NB4 (cell line): ENCODE measurements around the gene RNF8.
A peak's percentile ranks its signal among the peaks of the same experiment; 100 is the strongest.

Experiments
- DNase-seq: peaks from one replicate; pipeline ENCODE4 v3.0.0; 2010; ENCODE audit warnings: low read depth
- H3K4me3 ChIP-seq: one replicate; pipeline ENCODE4 v1.5.1; 2011; ENCODE audit warnings: mild to moderate bottlenecking, low read depth, low read length, moderate library complexity
- MYC ChIP-seq: IDR thresholded peaks from 2 replicates; pipeline ENCODE4 v1.6.1; 2011; ENCODE audit warnings: low read depth, low read length
- POLR2A ChIP-seq: IDR thresholded peaks from 2 replicates; pipeline ENCODE4 v1.6.1; 2011; ENCODE audit warnings: mild to moderate bottlenecking; ENCODE audit not compliant: insufficient read length; ENCODE audit errors: extremely low read depth
- TF ChIP-seq, protein P1 (sequence below): IDR thresholded peaks from 2 replicates; pipeline ENCODE4 v1.6.1; 2011; ENCODE audit warnings: low read depth, low read length
- TF ChIP-seq, protein P2 (sequence below): IDR thresholded peaks from one replicate; pipeline ENCODE4 v1.5.1; 2012; ENCODE audit warnings: low read depth, low read length

RNF8 gene

DNA sequence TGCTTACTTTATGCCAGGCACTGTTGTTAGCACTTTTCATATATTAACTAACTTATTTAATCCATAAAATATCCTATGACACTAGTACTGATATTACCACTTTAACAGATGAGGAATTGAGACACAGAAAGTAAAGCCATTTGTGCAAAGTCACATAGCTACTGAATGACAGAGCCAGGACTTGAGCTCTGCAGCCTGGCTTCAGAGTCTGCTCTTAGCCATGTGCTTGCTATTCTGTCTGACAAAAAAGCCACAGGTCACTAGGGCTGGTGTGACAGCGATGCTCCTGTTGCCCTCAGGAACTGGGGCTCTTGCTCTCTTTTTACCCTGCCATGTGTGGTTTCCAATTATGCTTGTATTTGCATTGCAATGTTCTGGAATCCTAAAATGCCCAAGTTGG is 44.7 kb upstream of the RNF8 start:
- no peak overlapping the region for H3K4me3 ChIP-seq
- no peak for TF ChIP-seq MYC
- TF ChIP-seq, protein P1, sequence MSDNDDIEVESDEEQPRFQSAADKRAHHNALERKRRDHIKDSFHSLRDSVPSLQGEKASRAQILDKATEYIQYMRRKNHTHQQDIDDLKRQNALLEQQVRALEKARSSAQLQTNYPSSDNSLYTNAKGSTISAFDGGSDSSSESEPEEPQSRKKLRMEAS, result no peak
- no peak for DNase-seq

DNA sequence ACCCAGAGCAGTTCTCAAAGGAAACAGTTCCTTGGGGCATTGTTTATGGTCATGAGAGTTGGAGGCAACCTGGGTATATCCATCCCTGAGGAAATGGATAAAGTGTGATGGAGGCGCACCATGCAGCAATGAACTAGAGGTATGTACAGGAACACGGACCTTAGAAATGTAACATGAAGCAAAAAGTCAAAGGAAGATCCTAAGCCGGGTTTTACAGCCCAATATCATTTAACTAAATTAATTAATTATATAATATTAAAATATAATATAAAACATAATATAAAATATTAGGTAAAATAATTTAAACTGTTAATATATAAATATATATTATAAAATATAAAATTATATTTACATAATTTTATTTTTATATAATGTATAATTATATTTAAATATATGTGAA is 44.1 kb upstream of the RNF8 start:
- no peak overlapping the region for H3K4me3 ChIP-seq
- TF ChIP-seq MYC, result no peak
- TF ChIP-seq, protein P1, result no peak
- TF ChIP-seq, protein P2, sequence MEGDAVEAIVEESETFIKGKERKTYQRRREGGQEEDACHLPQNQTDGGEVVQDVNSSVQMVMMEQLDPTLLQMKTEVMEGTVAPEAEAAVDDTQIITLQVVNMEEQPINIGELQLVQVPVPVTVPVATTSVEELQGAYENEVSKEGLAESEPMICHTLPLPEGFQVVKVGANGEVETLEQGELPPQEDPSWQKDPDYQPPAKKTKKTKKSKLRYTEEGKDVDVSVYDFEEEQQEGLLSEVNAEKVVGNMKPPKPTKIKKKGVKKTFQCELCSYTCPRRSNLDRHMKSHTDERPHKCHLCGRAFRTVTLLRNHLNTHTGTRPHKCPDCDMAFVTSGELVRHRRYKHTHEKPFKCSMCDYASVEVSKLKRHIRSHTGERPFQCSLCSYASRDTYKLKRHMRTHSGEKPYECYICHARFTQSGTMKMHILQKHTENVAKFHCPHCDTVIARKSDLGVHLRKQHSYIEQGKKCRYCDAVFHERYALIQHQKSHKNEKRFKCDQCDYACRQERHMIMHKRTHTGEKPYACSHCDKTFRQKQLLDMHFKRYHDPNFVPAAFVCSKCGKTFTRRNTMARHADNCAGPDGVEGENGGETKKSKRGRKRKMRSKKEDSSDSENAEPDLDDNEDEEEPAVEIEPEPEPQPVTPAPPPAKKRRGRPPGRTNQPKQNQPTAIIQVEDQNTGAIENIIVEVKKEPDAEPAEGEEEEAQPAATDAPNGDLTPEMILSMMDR, result no peak
- TF ChIP-seq POLR2A, result no peak
- DNase-seq, result no peak

DNA sequence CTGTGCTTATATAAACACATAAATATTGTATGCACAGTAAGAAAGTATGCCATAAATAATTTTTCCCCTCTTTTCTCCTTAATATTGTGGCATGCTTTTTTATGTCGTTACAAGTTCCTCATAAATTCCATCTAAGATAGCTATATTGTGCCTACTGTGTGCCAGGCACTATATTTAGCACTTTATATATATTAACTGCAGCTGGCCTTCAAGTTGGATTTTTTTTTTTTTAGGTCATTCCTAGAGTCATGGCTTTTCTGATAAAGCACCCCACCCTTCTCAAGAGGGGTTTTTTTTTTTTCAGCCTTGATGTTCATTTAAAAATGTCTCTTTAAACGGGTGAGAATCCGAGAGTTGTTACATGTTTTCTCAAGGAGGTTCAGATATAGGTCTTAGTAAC is 42.8 kb upstream of the RNF8 start:
- DNase-seq, result no peak
- no peak overlapping the region for H3K4me3 ChIP-seq
- TF ChIP-seq, protein P2, result no peak
- TF ChIP-seq MYC (no peak), POLR2A (no peak)
- TF ChIP-seq, protein P1, result no peak

DNA sequence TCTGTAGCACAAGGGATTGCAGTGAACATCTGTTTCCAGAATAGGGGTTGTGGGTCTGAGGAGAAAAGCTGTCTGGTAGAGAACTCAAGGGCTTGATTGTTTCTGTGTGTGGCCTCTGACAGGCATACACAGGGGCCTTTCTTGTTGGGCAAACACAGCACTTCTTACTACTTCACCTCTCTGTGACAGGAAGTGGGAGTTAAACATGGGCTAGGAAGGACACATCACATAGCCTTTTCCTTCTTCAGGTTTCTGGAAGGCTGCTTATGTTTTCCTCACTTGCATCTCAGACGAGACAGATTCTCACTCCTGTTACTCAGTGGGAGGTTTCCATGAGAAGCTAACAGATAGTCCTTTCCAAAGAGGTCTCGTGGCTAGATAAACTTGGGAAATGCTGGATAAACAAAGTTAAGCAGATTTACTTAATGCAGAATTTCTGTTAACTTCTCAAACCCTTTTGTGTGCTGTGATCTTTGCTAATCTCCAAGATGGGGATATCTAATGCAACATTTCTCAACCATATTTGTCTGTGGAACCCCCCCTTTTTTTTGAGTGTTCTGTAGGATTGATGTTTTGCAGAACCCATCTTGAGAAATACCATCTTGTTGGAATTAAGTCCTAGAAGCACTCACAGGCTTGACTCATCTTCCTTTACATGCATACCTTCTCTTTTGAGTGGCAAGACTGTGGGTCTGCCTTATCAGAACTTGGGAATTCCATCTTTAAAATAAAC is 41.9 kb upstream of the RNF8 start:
- H3K4me3 ChIP-seq, result no peak overlapping the region
- DNase-seq, result peak; percentile 27
- TF ChIP-seq, protein P2, result no peak
- TF ChIP-seq POLR2A (no peak), MYC (no peak)
- TF ChIP-seq, protein P1, result no peak

DNA sequence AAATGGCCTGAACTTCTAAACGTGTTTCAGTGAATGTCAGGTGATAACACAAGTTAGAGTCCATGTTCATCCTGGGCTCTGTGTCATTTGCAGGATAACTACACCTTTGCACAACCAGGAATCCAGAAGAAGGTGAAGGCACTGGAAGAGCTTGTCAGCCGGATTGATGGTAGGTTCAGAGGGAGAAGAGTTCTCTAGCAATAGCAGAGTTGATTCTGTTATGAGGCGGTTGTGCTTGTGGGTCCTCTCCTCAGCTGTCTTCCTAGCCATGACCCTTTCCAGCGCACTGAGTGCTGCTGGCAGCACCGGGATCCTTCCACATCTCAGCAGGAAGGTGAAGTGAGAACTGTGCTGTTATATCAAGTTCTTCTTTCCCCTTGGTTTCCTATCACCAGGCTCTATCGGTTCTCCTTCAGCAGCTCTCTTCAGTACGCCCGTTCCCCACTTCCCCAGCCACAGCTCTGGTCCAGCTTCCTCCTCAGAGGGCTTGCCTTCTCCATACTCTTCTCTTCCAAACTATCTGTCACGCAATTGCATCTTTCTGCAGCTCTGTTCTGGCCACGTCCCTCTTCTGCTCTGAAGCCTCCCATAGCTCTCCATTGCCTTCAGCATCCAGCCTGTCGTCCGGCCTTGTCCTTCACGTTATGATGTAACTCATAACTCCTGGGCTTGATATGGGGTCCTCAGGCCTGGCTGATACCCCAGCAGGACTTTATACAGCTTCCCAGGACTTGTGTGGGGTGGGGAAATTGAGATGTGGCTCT is 39.9 kb upstream of the RNF8 start:
- no peak for TF ChIP-seq MYC
- no peak for TF ChIP-seq POLR2A
- TF ChIP-seq, protein P2, result no peak
- TF ChIP-seq, protein P1, result no peak
- H3K4me3 ChIP-seq, result no peak overlapping the region
- DNase-seq, result no peak

DNA sequence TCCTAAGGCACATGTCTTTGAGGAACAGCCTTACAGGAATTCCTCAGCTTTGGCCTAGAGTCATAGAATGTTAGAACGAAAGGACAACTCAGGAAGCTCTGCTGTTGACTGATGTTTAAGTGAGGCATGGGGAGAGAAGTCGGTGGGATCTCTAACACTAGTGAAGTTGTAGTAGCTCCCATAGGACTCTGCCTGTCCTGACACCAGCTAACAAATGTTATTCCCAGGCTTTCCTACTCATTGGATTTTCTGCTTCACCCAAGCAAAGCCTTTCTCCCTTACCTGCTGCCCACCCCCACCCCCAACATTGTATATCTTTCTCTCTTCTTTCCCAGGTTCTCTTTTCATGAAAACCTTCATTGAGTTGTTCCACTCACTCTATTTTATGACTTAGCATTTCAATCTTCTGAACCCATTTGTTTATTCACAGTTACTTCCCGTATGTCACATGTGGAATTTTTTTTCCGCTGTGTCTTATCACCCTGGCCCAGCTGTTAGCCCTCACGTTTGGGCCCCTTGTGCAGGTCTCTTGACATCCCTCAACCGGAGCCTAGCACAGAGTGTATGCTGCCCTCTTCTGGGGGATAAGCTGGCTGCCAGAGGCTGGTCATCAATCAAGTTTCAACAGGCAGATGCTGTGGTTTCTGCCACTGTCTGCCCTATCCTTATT is 39.2 kb upstream of the RNF8 start:
- peak; percentile 71 for DNase-seq
- no peak overlapping the region for H3K4me3 ChIP-seq
- TF ChIP-seq POLR2A, result no peak
- TF ChIP-seq, protein P2, result peak; percentile 64
